ENCODE results near the gene NBEA. TPM values are rescaled to one million over a fixed set of nuclear protein-coding genes. Genes with fewer than 3 reads are reported as not detected.

NBEA gene
- total RNA-seq, 1 donor from 2014 or later = 3.9 TPM

DNA sequence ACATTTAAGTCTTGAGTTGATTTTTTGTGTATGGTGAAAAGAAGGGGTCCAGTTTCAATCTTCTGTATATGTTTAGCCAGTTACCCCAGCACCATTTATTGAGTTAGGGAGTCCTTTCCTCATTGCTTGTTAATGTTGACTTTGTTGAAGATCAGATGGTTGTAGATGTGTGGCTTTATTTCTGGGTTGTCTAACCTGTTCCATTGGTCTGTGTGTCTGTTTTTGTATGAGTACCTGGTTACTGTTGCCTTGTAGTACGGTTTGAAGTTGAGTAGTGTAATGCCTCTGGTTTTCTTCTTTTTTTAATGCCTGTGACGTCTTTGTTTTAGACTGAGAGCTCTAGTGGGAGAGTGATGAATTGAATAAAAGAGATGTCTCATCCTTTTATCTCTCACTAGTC is 83.2 kb downstream of the NBEA start:
- DNase-seq = no peak
- intact Hi-C loops (cut with micrococcal nuclease) = no loop called here
- TF ChIP-seq, protein P1, sequence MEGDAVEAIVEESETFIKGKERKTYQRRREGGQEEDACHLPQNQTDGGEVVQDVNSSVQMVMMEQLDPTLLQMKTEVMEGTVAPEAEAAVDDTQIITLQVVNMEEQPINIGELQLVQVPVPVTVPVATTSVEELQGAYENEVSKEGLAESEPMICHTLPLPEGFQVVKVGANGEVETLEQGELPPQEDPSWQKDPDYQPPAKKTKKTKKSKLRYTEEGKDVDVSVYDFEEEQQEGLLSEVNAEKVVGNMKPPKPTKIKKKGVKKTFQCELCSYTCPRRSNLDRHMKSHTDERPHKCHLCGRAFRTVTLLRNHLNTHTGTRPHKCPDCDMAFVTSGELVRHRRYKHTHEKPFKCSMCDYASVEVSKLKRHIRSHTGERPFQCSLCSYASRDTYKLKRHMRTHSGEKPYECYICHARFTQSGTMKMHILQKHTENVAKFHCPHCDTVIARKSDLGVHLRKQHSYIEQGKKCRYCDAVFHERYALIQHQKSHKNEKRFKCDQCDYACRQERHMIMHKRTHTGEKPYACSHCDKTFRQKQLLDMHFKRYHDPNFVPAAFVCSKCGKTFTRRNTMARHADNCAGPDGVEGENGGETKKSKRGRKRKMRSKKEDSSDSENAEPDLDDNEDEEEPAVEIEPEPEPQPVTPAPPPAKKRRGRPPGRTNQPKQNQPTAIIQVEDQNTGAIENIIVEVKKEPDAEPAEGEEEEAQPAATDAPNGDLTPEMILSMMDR (IDR thresholded peaks at IDR 0.05) = no peak
- no peak for ATAC-seq (ENCODE audit: low read depth)
- Mint-ChIP-seq H3K27me3 (no peaks in the 10 kb centered on the region), H3K4me1 (no peaks in the 10 kb centered on the region), H3K4me3 (no peak overlapping the region), H3K36me3 (ENCODE audit: low read depth) (peaks cover 5% of the 10 kb centered on the region), H3K27ac (no peak overlapping the region), H3K9me3 (peaks cover 41% of the 10 kb centered on the region)
- CTCF ChIA-PET = no interaction called here
- POLR2A ChIA-PET = no interaction called here

DNA sequence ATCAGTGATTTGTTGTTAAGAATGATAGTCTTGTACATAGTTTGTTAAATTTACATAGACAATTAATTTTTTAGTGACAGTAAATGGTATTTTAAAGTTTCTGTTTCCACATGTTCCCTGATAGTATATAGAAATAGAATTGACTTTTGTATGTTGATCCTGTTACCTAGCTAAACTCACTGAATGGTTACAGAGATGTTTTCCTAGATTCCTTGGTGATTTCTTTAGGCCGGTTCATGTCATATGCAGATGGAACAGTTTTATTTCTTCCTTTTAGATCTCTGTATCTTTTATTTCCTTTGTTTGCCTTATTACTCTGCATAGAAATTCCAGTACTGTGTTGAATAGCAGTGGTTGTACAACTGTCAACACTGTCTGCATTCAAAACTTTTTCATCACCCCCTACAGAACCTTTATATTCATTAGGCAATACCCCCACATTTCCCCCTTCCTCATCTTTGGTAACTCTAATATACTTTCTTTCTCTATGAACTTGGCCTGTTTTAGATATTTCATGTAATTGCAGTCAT is 86.3 kb downstream of the NBEA start:
- H3K27me3 Mint-ChIP-seq = no peaks in the 10 kb centered on the region
- H3K9me3 Mint-ChIP-seq = peaks cover 46% of the 10 kb centered on the region
- no peak overlapping the region for H3K27ac Mint-ChIP-seq
- ATAC-seq (ENCODE audit: low read depth) = no peak
- TF ChIP-seq, protein P1 (IDR thresholded peaks at IDR 0.05) = no peak
- H3K4me3 Mint-ChIP-seq = no peak overlapping the region
- ChIA-PET POLR2A (no interaction called here), CTCF (no interaction called here)
- DNase-seq = no peak
- H3K4me1 Mint-ChIP-seq = no peaks in the 10 kb centered on the region
- H3K36me3 Mint-ChIP-seq (ENCODE audit: low read depth) = peaks cover 16% of the 10 kb centered on the region
- intact Hi-C loops (cut with micrococcal nuclease) = no loop called here

DNA sequence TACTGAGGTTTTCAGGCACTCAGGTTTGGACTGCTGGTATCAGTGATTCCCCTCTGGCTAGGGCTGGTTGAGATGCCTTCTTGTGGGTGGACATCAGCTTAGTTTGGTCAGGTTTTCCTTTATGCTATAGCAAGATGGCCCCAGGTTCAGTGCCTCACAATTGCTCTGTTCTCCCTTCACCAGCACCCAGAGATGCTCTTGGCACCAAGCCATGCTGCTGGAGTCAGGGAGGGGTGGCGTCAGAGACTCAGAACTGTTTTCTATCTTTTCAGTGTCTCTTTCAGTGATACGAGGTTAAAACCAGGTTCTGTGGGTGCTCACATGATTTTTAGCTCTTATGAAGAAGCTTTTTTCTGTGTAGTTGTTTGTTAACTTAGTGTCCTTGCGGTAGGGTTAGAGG is 96.9 kb downstream of the NBEA start:
- ChIA-PET POLR2A (no interaction called here), CTCF (no interaction called here)
- intact Hi-C loops (cut with micrococcal nuclease) = no loop called here
- peaks cover 4% of the 10 kb centered on the region for H3K36me3 Mint-ChIP-seq (ENCODE audit: low read depth)
- H3K9me3 Mint-ChIP-seq = peaks cover 15% of the 10 kb centered on the region
- TF ChIP-seq, protein P1 (IDR thresholded peaks at IDR 0.05) = no peak
- DNase-seq = no peak
- H3K27ac Mint-ChIP-seq = no peak overlapping the region
- ATAC-seq (ENCODE audit: low read depth) = no peak
- H3K27me3 Mint-ChIP-seq = no peaks in the 10 kb centered on the region
- H3K4me3 Mint-ChIP-seq = no peak overlapping the region
- H3K4me1 Mint-ChIP-seq = no peaks in the 10 kb centered on the region

DNA sequence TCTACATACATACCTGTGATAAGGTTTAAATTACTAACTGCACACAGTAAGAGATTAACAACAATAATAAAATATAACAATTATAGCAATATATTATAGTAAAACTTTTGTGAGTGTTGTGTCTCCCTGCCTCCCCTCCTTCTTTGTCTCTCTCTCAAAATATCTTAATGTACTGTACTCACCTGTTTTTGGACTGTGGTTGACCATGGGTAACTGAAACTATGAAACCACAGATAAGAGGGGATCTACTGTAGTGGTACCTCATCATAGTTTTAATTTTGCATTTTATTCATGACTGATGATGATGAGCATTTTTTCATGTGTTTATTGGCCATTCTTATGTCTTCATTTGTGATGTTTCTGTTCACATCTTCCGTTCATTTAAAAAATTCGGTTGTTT is 104.5 kb downstream of the NBEA start:
- H3K9me3 Mint-ChIP-seq = no peaks in the 10 kb centered on the region
- peaks cover 5% of the 10 kb centered on the region for H3K36me3 Mint-ChIP-seq (ENCODE audit: low read depth)
- no peaks in the 10 kb centered on the region for H3K27me3 Mint-ChIP-seq
- DNase-seq (no peak), ATAC-seq (ENCODE audit: low read depth) (no peak)
- ChIA-PET CTCF (no interaction called here), POLR2A (no interaction called here)
- H3K27ac Mint-ChIP-seq = no peak overlapping the region
- TF ChIP-seq, protein P1 (IDR thresholded peaks at IDR 0.05) = no peak
- no peaks in the 10 kb centered on the region for H3K4me1 Mint-ChIP-seq
- intact Hi-C loops (cut with micrococcal nuclease) = no loop called here
- no peak overlapping the region for H3K4me3 Mint-ChIP-seq

DNA sequence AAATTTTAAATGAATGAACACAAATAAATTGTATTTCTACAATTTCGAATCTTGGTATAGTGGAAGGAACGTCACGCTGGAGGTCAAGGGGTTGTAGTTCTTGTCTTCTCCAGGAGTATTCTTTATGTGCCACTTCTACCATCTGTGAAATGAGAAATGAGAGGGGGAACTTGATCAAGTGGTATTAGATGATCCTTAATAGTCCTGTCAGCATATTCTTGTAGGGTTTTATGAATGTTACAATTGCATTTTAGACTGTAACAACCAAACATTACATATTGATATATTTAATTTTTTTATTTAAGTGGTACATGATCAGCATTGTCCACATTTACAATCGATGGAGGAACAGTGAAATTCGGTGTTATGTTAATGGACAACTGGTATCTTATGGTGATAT is 113.6 kb downstream of the NBEA start:
- no peak overlapping the region for H3K27ac Mint-ChIP-seq
- TF ChIP-seq, protein P1 (IDR thresholded peaks at IDR 0.05) = no peak
- CTCF ChIA-PET = no interaction called here
- no peaks in the 10 kb centered on the region for H3K27me3 Mint-ChIP-seq
- no peak for DNase-seq
- H3K4me3 Mint-ChIP-seq = no peak overlapping the region
- H3K9me3 Mint-ChIP-seq = no peaks in the 10 kb centered on the region
- POLR2A ChIA-PET = no interaction called here
- intact Hi-C loops (cut with micrococcal nuclease) = no loop called here
- no peaks in the 10 kb centered on the region for H3K36me3 Mint-ChIP-seq (ENCODE audit: low read depth)
- no peak for ATAC-seq (ENCODE audit: low read depth)
- H3K4me1 Mint-ChIP-seq = no peaks in the 10 kb centered on the region

Data from activated B cell treated with CpG ODN at 0.5 μM for 24 hours (primary cell).